NCI-H526 treated with DMSO at 0.1 percent for 48 hours (cell line): ENCODE results near the gene GARIN3.
A peak's percentile ranks its signal among the peaks of the same experiment; 100 is the strongest.

Experiments
- DNase-seq: peaks from one replicate; lab custom pipeline; 2025; lab: John Stamatoyannopoulos, UW

Gene GARIN3

DNA sequence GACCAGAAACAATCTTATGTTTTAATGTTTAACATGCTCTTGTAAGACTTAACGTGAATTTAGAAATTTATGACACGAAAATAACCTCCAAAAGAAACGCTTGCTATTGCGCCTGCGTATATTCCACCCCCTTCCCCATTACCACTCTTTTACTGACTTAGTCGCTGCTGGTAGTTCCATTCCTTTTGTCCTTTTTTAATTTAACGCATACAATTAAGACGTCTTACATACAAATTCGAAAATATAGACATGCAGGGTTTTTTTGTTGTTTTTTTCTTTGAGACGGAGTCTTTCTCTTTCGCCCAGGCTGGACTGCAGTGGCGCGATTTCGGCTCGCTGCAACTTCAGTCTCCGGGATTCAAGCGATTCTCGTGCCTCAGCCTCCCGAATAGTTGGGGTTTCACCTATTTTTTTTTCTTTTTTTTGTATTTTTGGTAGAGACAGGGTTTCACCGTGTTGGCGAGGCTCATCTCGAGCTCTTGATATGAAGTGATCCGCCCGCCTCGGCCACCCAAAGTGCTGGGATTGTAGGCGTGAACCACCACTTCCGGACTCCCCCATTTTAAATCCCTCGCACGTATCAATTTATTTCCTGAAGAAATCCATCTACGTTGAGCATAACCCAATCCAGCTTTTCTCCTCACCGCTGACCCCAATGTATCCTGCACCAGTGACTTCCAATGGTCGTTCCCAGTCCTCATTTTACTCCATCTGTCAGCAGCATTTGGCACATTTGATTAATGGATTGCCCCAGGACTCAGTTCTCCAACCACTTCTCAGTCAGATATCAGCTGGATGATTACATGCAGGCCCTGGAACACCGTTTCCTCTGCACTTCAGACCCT, 22.7 kb downstream of the GARIN3 start:
- DNase-seq: peak; percentile 34

- DNase-seq: peak; percentile 98
Measured at GRCh38 chr5:157142317-157143126, 23.5 kb downstream of the GARIN3 start, which contains the start of gene MED7. Gene MED7, minus strand, starts transcription at chr5:157142865. Its CDS starts 3,434 bp downstream, at chr5:157139431.

- no peak for DNase-seq
Measured at GRCh38 chr5:157137691-157138090, 28.4 kb downstream of the GARIN3 start.

- DNase-seq: no peak
Measured at GRCh38 chr5:157132281-157132612, 33.8 kb downstream of the GARIN3 start.

- DNase-seq: no peak
Measured at GRCh38 chr5:157130925-157131324, 35.1 kb downstream of the GARIN3 start.

DNA sequence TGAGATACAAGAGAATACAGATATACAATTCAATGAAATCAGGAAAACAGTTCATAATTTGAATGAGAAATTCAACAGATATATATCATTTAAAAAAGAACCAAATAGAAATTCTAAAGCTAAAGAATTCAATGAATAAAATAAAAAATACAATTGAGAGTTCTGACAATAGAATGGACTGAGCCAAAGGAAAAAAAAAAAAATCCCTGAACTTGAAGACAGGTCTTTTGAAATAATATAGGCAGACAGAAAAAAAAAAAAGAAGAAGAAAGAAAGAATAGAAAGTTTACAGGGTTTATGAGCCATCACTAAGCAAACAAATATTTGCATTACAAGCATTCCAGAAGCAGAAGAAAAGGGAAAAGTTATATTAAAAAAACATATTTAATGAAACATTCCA, 44.4 kb downstream of the GARIN3 start:
- DNase-seq: no peak

DNA sequence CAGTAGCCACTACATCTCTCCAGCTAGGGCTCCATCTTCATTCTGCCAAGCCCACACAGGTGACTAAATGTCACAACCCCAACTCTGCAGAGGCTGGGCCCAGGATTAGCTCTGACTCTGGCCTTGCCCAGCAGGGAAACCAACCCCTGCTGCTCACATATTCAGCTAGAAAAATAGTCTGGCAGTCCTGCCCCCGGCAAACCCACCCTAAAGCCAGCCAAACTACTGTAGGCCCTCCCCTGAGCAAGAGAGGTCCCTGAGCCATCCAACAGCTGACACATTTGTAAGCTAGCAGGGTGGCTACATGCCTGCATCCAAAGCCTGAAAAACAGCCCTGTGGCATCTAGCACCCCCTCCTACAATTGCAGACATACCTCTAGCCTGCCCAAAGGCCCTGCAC, 46.0 kb downstream of the GARIN3 start:
- DNase-seq: no peak

DNA sequence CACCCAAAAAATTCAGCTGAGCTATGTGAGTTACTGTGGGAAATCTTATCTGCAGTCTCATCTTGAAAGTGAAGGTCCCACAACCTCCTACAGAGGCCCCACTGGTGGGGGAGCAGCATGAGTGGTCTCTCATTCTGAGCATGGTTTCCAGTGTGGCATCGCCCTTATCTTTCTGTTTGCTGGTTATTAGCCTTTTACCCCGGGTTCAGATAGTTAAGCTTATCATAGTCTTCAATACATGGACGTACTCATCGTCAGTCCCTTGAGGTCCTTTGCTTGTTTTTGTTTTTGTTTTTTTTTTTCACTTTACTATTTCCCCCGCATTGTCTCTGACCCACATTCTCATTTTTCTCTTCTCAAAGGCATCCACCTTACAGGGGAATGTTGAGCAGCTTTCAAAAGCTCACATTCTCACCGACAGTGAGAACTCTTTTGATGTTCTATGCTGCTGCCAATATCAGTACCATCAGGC, 49.5 kb downstream of the GARIN3 start:
- no peak for DNase-seq

GRCh38 chr5:157115502-157115901, 50.6 kb downstream of the GARIN3 start:
- DNase-seq: no peak

DNA sequence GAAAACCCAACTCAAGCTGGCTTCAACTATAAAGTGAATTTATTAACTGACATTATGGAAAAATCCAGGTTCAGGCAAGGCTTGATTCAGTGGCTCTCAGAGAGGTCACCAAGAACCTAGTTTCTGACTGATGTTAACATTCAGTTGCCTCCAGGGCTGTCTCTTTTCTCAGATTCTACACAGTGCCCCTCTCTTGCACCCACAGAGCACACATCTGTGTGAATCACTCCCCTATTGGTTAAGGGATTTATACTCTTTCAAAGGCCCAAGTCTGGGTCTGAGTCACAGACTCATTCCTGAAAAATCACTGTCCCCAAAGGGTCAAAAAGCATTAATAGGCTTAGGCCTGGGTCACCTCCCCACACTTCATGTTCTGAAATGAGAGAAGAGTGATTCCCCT, 51.1 kb downstream of the GARIN3 start:
- DNase-seq: no peak

DNA sequence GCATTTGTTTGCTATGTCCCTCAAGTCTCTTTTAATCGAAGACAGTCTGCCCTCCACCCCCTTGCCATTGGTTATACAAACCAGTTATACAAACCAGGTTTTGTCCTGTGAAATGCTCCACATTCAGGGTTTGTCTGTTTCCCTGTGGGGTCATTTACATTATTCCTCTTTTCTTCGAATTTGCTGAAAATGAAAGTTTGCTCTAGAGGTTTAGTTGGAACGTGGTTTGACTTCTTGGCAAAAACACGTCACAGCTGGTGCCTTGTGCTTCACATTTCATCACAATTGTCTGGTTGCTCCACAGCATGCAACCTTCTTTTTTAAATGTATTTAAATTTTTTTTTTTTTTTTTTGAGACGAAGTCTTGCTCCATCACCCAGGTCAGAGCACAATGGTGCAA, 53.1 kb downstream of the GARIN3 start:
- DNase-seq: no peak
